GM23338 (cell line): ENCODE data around the gene DRC3. TPM values are rescaled to one million over a fixed set of nuclear protein-coding genes. Genes with fewer than 3 reads are reported as not detected.

Source experiments
- ATAC-seq: fragments of 200-7000 bp; cut with Tn5 transposase; 3 replicates; pipeline ENCODE4 v1.9.1; 2020
- DNase-seq: peaks from one replicate; pipeline ENCODE4 v3.0.0-alpha.2; 2015; ENCODE audit warnings: low spot score
- H2AFZ ChIP-seq: fragments of 200-600 bp; sonication (generic); 2 replicates; pipeline ENCODE4 v1.8.0; 2016; ENCODE audit warnings: antibody characterized with exemption, mild to moderate bottlenecking, moderate library complexity
- H3F3A ChIP-seq: fragments of 200-600 bp; sonication (generic); replicated peaks from 2 replicates; pipeline ENCODE4 v1.8.0; 2017; ENCODE audit warnings: antibody characterized with exemption, mixed run types, low read depth
- H3K27ac ChIP-seq: fragments of 200-600 bp; sonication (generic); 2 replicates; pipeline ENCODE4 v1.6.1; 2016; ENCODE audit warnings: low read depth
- H3K27me3 ChIP-seq: fragments of 200-600 bp; sonication (generic); 2 replicates; pipeline ENCODE4 v1.8.0; 2016; ENCODE audit warnings: mild to moderate bottlenecking, mixed run types, moderate library complexity; ENCODE audit not compliant: insufficient read depth
- H3K36me3 ChIP-seq: fragments of 200-600 bp; sonication (generic); 2 replicates; pipeline ENCODE4 v1.8.0; 2016; ENCODE audit warnings: mild to moderate bottlenecking; ENCODE audit not compliant: insufficient read depth
- H3K4me1 ChIP-seq: fragments of 200-600 bp; sonication (generic); 2 replicates; pipeline ENCODE4 v1.8.0; 2016; ENCODE audit warnings: mild to moderate bottlenecking, moderate library complexity; ENCODE audit not compliant: insufficient read depth
- H3K4me2 ChIP-seq: fragments of 200-600 bp; sonication (generic); 2 replicates; pipeline ENCODE4 v1.7.1; 2017; ENCODE audit warnings: mixed run types
- H3K4me3 ChIP-seq: fragments of 200-600 bp; sonication (generic); 2 replicates; pipeline ENCODE4 v1.6.1; 2016; ENCODE audit warnings: mixed run types
- H3K79me2 ChIP-seq: fragments of 200-600 bp; sonication (generic); replicated peaks from 2 replicates; pipeline ENCODE4 v1.8.0; 2017; ENCODE audit warnings: mild to moderate bottlenecking; ENCODE audit not compliant: insufficient read depth
- H3K9me2 ChIP-seq: fragments of 200-600 bp; sonication (generic); 2 replicates; pipeline ENCODE4 v1.8.0; 2017; ENCODE audit not compliant: insufficient read depth
- H4K20me1 ChIP-seq: fragments of 200-600 bp; sonication (generic); replicated peaks from 2 replicates; pipeline ENCODE4 v1.8.0; 2017; ENCODE audit warnings: mild to moderate bottlenecking; ENCODE audit not compliant: insufficient read depth
- H3K27ac Mint-ChIP-seq: 2 replicates; pipeline ENCODE4 v1.8.0; 2020; ENCODE audit warnings: inconsistent platforms, mild to moderate bottlenecking, moderate library complexity, mixed read lengths
- H3K27me3 Mint-ChIP-seq: 3 replicates; pipeline ENCODE4 v1.8.0; 2022; ENCODE audit warnings: low read depth, mild to moderate bottlenecking, moderate library complexity, mixed read lengths, inconsistent platforms; ENCODE audit not compliant: insufficient read depth, poor library complexity
- H3K36me3 Mint-ChIP-seq: 3 replicates; pipeline ENCODE4 v1.8.0; 2021; ENCODE audit warnings: low read depth, mild to moderate bottlenecking, inconsistent platforms, moderate library complexity, mixed read lengths
- H3K4me1 Mint-ChIP-seq: 3 replicates; pipeline ENCODE4 v1.8.0; 2020; ENCODE audit warnings: mild to moderate bottlenecking, inconsistent platforms, mixed read lengths
- H3K4me3 Mint-ChIP-seq: 3 replicates; pipeline ENCODE4 v1.8.0; 2021; ENCODE audit warnings: moderate library complexity, mild to moderate bottlenecking, inconsistent platforms, mixed read lengths
- H3K9me3 Mint-ChIP-seq: 3 replicates; pipeline ENCODE4 v1.8.0; 2020; ENCODE audit warnings: moderate library complexity, mild to moderate bottlenecking, inconsistent platforms, mixed read lengths
- CREB1 ChIP-seq: fragments of 250-450 bp; sonication (Bioruptor Pico); IDR thresholded peaks from 2 replicates; pipeline ENCODE4 v1.5.0; 2020; ENCODE audit warnings: low read depth, mild to moderate bottlenecking, moderate library complexity
- EZH2 ChIP-seq: fragments of 200-600 bp; sonication (generic); IDR thresholded peaks from one replicate; pipeline ENCODE4 v1.8.0; 2017; ENCODE audit warnings: antibody characterized with exemption, mild to moderate bottlenecking, low read depth; ENCODE audit not compliant: unreplicated experiment
- EZH2phosphoT487 ChIP-seq: fragments of 200-600 bp; sonication (generic); IDR thresholded peaks from one replicate; pipeline ENCODE4 v1.8.1; 2018; ENCODE audit warnings: antibody characterized with exemption; ENCODE audit not compliant: unreplicated experiment
- JUNB ChIP-seq: IDR thresholded peaks from one replicate; pipeline ENCODE4 v1.6.1; 2016; ENCODE audit warnings: antibody characterized with exemption; ENCODE audit not compliant: unreplicated experiment
- NANOG ChIP-seq: IDR thresholded peaks from 2 replicates; pipeline ENCODE4 v1.6.1; 2016; ENCODE audit warnings: antibody characterized with exemption, borderline replicate concordance
- ZNF331 ChIP-seq: fragments of 250-450 bp; sonication (Bioruptor Pico); IDR thresholded peaks from 2 replicates; pipeline ENCODE4 v1.5.0; 2020; ENCODE audit warnings: low read depth, mild to moderate bottlenecking, moderate library complexity
- polyA plus RNA-seq: library from polyadenylated mRNA; unstranded; fragments of >200 nt; fragmentation: Nextera tagmentation; extraction: Ambion mirVana; gene quantifications from 2 replicates; pipeline ENCODE4 v1.2.1, GENCODE V29; 2016
- total RNA-seq: library from RNA; depleted of rRNA; stranded (reverse); fragments of >200 nt; shearing (Covaris generic); gene quantifications from 2 replicates; pipeline ENCODE4 v1.2.3, GENCODE V29; 2014
- TF ChIP-seq, protein P1 (sequence below): fragments of 250-450 bp; sonication (Bioruptor Pico); IDR thresholded peaks from 2 replicates; pipeline ENCODE4 v1.5.0; 2020; ENCODE audit warnings: mild to moderate bottlenecking, moderate library complexity
- TF ChIP-seq, protein P2 (sequence below), 2 experiments: fragments of 200-600 bp in 1 of 2; sonication (generic) in 1 of 2; conservative IDR thresholded peaks; 2 replicates each; pipeline versions ENCODE4 v1.5.1 to v1.6.1; 2016 to 2017; ENCODE audit warnings: antibody characterized with exemption in 2 of 2, low read depth in 2 of 2, mild to moderate bottlenecking in 2 of 2, moderate library complexity in 1 of 2

The DRC3 gene
- total and polyA plus RNA-seq, 2 experiments from 2014 or later: 1.1 TPM; not detected in 1

DNA sequence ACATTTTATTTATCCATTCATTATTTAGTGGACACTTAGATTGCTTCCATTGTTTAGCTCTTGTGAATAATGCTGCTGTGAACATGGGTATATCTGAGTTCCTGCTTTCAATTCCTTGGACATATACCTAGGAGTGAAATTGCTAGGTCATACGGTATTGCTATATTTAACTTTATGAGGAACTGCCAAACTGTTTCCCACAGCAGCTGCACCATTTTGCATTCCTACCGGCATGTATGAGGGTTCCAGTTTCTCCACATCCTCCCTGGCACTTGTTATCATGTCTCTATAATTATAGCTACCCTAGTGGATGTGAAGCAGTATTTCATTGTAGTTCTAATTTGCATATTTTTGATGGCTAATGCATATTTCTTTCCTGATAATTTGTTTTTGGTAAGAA is 91.4 kb downstream of the DRC3 start (continued):
- TF ChIP-seq, protein P1, sequence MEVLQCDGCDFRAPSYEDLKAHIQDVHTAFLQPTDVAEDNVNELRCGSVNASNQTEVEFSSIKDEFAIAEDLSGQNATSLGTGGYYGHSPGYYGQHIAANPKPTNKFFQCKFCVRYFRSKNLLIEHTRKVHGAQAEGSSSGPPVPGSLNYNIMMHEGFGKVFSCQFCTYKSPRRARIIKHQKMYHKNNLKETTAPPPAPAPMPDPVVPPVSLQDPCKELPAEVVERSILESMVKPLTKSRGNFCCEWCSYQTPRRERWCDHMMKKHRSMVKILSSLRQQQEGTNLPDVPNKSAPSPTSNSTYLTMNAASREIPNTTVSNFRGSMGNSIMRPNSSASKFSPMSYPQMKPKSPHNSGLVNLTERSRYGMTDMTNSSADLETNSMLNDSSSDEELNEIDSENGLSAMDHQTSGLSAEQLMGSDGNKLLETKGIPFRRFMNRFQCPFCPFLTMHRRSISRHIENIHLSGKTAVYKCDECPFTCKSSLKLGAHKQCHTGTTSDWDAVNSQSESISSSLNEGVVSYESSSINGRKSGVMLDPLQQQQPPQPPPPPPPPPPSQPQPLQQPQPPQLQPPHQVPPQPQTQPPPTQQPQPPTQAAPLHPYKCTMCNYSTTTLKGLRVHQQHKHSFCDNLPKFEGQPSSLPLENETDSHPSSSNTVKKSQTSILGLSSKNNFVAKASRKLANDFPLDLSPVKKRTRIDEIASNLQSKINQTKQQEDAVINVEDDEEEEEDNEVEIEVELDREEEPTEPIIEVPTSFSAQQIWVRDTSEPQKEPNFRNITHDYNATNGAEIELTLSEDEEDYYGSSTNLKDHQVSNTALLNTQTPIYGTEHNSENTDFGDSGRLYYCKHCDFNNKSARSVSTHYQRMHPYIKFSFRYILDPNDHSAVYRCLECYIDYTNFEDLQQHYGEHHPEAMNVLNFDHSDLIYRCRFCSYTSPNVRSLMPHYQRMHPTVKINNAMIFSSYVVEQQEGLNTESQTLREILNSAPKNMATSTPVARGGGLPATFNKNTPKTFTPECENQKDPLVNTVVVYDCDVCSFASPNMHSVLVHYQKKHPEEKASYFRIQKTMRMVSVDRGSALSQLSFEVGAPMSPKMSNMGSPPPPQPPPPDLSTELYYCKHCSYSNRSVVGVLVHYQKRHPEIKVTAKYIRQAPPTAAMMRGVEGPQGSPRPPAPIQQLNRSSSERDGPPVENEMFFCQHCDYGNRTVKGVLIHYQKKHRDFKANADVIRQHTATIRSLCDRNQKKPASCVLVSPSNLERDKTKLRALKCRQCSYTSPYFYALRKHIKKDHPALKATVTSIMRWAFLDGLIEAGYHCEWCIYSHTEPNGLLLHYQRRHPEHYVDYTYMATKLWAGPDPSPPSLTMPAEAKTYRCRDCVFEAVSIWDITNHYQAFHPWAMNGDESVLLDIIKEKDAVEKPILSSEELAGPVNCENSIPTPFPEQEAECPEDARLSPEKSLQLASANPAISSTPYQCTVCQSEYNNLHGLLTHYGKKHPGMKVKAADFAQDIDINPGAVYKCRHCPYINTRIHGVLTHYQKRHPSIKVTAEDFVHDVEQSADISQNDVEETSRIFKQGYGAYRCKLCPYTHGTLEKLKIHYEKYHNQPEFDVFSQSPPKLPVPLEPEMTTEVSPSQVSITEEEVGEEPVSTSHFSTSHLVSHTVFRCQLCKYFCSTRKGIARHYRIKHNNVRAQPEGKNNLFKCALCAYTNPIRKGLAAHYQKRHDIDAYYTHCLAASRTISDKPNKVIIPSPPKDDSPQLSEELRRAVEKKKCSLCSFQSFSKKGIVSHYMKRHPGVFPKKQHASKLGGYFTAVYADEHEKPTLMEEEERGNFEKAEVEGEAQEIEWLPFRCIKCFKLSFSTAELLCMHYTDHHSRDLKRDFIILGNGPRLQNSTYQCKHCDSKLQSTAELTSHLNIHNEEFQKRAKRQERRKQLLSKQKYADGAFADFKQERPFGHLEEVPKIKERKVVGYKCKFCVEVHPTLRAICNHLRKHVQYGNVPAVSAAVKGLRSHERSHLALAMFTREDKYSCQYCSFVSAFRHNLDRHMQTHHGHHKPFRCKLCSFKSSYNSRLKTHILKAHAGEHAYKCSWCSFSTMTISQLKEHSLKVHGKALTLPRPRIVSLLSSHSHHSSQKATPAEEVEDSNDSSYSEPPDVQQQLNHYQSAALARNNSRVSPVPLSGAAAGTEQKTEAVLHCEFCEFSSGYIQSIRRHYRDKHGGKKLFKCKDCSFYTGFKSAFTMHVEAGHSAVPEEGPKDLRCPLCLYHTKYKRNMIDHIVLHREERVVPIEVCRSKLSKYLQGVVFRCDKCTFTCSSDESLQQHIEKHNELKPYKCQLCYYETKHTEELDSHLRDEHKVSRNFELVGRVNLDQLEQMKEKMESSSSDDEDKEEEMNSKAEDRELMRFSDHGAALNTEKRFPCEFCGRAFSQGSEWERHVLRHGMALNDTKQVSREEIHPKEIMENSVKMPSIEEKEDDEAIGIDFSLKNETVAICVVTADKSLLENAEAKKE: no peak
- TF ChIP-seq, protein P2, sequence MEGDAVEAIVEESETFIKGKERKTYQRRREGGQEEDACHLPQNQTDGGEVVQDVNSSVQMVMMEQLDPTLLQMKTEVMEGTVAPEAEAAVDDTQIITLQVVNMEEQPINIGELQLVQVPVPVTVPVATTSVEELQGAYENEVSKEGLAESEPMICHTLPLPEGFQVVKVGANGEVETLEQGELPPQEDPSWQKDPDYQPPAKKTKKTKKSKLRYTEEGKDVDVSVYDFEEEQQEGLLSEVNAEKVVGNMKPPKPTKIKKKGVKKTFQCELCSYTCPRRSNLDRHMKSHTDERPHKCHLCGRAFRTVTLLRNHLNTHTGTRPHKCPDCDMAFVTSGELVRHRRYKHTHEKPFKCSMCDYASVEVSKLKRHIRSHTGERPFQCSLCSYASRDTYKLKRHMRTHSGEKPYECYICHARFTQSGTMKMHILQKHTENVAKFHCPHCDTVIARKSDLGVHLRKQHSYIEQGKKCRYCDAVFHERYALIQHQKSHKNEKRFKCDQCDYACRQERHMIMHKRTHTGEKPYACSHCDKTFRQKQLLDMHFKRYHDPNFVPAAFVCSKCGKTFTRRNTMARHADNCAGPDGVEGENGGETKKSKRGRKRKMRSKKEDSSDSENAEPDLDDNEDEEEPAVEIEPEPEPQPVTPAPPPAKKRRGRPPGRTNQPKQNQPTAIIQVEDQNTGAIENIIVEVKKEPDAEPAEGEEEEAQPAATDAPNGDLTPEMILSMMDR (conservative IDR thresholded peaks at IDR 0.05; ENCODE audit: low read depth in 2 of 2): no peak
- no peak for TF ChIP-seq CREB1 (CRISPR knock-in tag)

DNA sequence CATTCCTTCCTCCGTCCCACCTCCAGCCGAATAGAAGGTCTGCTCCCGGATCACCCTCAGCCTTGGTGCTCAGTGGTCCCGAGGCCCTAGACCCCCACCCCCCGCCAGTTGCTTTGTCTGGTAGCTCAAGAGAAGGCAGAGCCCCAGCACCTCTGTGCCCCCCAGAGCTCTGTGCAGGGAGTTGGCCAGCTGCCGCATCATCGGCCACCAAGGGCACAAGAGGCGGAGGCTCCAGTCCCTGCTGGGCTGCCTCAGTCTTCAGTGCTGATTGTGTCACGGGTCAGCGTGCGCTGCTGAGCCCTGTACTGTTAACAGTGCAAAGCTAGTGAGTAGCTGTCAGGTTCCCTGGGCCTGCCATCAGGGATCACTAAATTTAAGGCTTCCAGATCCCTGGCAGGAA is 92.9 kb downstream of the DRC3 start:
- no peak for ATAC-seq
- no peak overlapping the region for H3K4me3 Mint-ChIP-seq
- no peak overlapping the region for H3K27ac Mint-ChIP-seq
- TF ChIP-seq NANOG: no peak
- TF ChIP-seq JUNB: no peak
- TF ChIP-seq EZH2: no peak
- no peak for TF ChIP-seq ZNF331 (CRISPR knock-in tag)
- no peak for TF ChIP-seq EZH2phosphoT487
- TF ChIP-seq, protein P2 (conservative IDR thresholded peaks at IDR 0.05; ENCODE audit: low read depth in 2 of 2): no peak

More for the DNA sequence above, 92.9 kb downstream of the DRC3 start:
- H3K4me1 Mint-ChIP-seq: no peaks in the 10 kb centered on the region
- H3K4me3 ChIP-seq: no peak overlapping the region
- H3K79me2 ChIP-seq: no peaks in the 10 kb centered on the region
- no peak overlapping the region for H3K4me2 ChIP-seq
- H3K36me3 Mint-ChIP-seq: peaks cover 9% of the 10 kb centered on the region; the same call in 2 of the 3 replicates
- H3K27ac ChIP-seq: no peak overlapping the region
- no peaks in the 10 kb centered on the region; the same call in 1 of the 2 replicates for H4K20me1 ChIP-seq
- H3K27me3 ChIP-seq: no peaks in the 10 kb centered on the region
- H3K36me3 ChIP-seq: peaks cover 5% of the 10 kb centered on the region; the same call in 1 of the 2 replicates
- no peaks in the 10 kb centered on the region for H3K27me3 Mint-ChIP-seq
- no peak overlapping the region for H2AFZ ChIP-seq
- no peaks in the 10 kb centered on the region for H3K9me2 ChIP-seq
- no peak for DNase-seq
- no peaks in the 10 kb centered on the region for H3F3A ChIP-seq
- H3K9me3 Mint-ChIP-seq: no peaks in the 10 kb centered on the region
- no peaks in the 10 kb centered on the region for H3K4me1 ChIP-seq
